NB4 (cell line): Measurements from ENCODE around the gene EVC.
"Not testable (repeated sequence)": the region's sequence is repeated elsewhere in the genome, so short reads cannot be mapped to it uniquely, and the experiment has no call there.

Experiments used
- DNase-seq: peaks from one replicate; pipeline ENCODE4 v3.0.0; 2010; ENCODE audit warnings: low read depth
- H3K4me3 ChIP-seq: one replicate; pipeline ENCODE4 v1.5.1; 2011; ENCODE audit warnings: mild to moderate bottlenecking, low read depth, low read length, moderate library complexity
- MYC ChIP-seq: IDR thresholded peaks from 2 replicates; pipeline ENCODE4 v1.6.1; 2011; ENCODE audit warnings: low read depth, low read length
- POLR2A ChIP-seq: IDR thresholded peaks from 2 replicates; pipeline ENCODE4 v1.6.1; 2011; ENCODE audit warnings: mild to moderate bottlenecking; ENCODE audit not compliant: insufficient read length; ENCODE audit errors: extremely low read depth
- TF ChIP-seq, protein P1 (sequence below): IDR thresholded peaks from 2 replicates; pipeline ENCODE4 v1.6.1; 2011; ENCODE audit warnings: low read depth, low read length
- TF ChIP-seq, protein P2 (sequence below): IDR thresholded peaks from one replicate; pipeline ENCODE4 v1.5.1; 2012; ENCODE audit warnings: low read depth, low read length

Gene EVC

DNA sequence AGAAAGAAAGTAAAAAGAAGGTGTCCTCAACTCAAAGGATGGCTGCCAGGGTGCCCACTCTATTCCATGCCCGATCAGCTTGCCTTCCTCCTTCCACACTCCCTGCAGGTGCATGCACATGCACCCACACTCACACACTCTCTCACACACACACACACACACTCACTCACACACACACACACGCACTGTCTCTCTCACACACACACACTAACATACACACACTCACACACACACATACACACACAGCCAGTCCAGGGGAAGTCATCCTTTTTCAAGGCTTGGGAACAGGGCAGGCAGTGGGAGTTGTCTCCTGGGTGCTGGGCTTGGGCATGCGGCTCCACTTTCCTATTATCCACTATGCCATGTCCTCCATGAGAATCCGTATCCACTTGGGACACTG, 131.5 kb downstream of the EVC start:
- TF ChIP-seq MYC = no peak
- no peak overlapping the region for H3K4me3 ChIP-seq
- DNase-seq = no peak

DNA sequence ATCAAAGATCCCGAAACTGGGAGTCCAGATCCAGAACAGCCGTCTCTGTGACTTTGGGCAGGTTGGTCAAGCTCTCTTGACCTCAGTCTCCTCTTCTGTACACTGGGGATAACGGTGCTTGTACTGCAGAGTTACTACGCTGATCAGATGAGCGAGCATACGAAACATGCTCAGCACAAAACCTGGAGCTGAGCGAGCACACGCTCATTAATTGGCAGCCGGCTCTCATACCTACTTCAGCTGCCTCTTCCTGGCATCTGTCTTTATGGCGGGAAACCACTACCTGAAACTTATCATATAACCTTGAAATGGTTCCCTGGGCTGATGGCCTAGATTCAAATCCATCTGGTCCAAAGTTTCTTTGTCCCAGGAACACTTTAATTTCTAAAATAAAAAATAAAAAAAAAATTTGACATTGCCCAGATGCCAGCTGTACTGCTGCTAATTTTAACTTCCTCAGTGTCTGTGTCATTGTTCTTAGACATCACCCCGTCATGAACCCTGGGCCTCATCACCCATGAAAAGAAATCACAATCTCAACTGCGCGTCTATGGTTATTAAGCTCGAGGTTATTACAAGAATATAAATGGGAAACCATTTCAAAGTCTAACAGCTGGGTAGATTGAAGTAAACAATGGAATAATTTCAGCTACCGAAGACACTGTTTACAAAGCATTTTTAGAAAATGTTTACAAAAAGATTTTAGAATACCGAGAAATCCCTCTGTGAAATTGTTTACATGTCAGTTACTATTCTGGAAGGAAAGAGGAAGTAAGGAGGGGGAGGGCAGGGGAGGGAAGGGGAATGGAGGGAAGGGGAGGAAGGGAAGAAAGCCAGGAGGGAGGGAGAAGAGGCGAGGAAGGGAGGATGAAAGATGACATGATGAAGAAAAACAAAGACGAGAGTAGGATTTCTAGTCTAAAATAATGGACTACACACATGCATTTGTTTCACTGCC, 132.9 kb downstream of the EVC start:
- TF ChIP-seq POLR2A (no peak), MYC (no peak)
- TF ChIP-seq, protein P1, sequence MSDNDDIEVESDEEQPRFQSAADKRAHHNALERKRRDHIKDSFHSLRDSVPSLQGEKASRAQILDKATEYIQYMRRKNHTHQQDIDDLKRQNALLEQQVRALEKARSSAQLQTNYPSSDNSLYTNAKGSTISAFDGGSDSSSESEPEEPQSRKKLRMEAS = no peak

DNA sequence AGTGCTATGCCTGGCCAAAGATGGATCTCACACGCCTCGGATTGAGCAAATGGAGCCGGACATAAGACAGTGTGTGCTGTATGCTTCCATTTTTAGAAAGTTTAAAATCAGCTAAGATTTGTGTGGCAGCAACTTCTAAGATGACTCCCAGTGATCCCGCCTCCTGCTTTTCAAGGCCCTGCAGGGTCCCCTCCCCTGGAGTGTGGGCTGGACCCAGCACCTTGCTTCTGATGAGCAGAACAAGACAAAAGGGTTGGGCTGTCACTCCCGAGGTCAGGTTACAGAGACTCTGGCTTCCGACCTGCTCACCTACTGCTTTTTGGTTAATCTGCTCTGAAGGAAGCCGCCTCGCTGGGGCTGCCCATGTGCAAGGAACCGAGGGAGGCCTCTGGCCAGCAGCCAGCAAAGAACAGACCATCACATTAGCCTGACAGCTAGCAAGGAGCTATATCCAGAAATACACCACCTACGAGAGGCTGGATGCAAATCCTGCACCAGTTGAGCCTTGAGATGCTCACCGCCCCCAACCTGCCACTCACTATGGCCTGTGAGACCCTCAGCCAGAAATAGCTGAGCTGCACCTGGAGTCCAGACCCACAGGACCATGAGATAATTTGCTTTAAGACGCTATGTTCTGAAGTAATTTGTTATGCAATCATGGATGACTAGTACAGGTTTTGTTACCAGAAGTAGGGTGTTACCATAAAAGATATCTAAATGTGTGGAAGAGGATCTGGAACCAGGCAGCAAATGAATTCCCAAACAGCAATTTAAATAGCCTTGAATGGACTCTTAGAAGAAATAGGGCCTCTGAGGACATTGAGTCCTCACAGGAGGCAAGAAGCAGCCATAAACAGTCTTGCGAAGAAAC, 134.3 kb downstream of the EVC start:
- TF ChIP-seq, protein P2, sequence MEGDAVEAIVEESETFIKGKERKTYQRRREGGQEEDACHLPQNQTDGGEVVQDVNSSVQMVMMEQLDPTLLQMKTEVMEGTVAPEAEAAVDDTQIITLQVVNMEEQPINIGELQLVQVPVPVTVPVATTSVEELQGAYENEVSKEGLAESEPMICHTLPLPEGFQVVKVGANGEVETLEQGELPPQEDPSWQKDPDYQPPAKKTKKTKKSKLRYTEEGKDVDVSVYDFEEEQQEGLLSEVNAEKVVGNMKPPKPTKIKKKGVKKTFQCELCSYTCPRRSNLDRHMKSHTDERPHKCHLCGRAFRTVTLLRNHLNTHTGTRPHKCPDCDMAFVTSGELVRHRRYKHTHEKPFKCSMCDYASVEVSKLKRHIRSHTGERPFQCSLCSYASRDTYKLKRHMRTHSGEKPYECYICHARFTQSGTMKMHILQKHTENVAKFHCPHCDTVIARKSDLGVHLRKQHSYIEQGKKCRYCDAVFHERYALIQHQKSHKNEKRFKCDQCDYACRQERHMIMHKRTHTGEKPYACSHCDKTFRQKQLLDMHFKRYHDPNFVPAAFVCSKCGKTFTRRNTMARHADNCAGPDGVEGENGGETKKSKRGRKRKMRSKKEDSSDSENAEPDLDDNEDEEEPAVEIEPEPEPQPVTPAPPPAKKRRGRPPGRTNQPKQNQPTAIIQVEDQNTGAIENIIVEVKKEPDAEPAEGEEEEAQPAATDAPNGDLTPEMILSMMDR = no peak
- TF ChIP-seq MYC (no peak), POLR2A (no peak)
- TF ChIP-seq, protein P1 = no peak
- no peak for DNase-seq

More for the DNA sequence above, 132.9 kb downstream of the EVC start:
- H3K4me3 ChIP-seq = no peak overlapping the region
- peak; percentile 35 for DNase-seq

DNA sequence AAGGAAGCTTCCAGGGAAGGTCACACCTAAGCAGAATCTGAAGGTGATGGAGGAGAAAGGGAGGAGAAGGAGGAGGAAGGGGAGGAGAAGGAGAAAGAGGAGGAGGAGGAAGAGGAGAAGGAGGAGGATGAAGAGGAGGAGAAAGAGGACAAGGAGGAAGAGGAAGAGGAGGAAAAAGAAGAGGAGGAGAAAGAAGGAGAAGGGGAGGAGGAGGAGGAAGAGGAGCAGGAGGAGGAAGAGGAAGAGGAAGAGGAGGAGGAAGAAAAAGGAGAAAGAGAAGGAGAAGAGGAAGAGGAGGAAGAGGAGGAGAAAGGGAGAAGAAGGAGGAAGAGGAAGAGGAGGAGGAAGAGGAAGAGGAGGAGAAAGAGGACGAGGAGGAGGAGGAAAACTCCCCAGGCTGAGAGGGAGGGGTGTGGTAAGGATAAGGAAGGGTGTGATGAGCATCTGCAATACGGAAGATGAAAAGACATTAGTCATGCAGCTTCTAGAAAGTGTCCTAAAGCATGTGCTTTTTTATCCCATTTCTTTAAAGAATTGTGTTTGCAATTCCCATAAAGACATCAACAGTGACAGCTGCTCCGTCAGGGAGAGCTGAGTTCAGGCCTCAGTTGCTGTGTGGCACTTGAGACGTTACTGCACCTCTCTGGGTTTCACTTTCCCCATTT, 140.8 kb downstream of the EVC start:
- TF ChIP-seq POLR2A (no peak), MYC (no peak)
- TF ChIP-seq, protein P2 = no peak
- TF ChIP-seq, protein P1 = no peak
- DNase-seq = no peak
- no peak overlapping the region for H3K4me3 ChIP-seq

More for the DNA sequence above, 134.3 kb downstream of the EVC start:
- no peak overlapping the region for H3K4me3 ChIP-seq

DNA sequence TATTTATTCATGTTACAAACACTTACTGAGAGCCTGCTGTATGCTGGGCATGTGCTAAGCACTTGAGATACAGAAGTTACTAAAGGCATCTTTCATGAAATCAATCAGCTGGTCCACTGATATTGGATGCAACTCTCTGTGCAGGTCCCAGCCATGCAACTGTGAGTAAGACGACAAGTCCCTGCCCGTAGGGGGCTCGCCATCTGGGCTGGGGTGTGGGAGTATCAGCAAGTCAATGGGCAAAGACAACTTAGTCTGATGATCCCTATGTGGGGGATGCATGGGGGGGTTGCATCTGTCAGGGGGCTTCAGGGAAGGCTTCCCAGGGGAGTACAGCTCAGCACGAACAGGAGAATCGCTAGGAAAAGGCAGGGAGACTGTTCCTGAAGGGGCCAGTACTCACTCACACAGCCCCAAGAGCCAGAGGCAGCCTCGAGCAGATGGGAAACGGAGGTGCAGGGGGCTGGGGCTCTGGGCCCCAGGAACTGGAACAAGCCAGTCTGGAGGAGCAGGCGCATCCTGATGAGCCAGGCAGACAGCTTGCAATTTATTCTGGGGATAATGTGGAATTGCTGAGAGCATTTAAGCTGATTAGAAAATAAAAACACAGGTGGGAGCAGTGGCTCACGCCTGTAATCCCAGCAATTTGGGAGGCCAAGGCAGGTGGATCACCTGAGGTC, 141.7 kb downstream of the EVC start:
- TF ChIP-seq MYC (no peak), POLR2A (no peak)
- TF ChIP-seq, protein P1 = no peak
- TF ChIP-seq, protein P2 = no peak
- DNase-seq = no peak
- H3K4me3 ChIP-seq = no peak overlapping the region

DNA sequence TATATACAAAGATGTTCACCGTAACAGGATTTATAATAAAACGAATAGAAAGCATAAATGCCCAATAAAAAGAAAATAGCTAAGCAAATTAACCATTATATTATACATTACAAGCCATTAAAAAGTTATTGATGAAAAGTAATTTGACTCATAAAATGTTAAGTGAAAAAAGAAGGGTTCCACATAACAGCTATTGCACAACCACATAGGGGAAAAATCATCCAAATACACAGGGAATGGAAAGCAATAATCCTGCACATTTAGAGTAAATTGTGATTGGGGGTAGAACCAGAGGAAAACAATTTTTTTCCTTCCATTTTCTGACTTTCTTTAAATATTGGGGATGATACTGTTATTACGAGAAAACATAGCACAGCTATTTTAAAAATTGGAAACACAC, 143.9 kb downstream of the EVC start:
- no peak overlapping the region for H3K4me3 ChIP-seq
- TF ChIP-seq, protein P1 = no peak
- TF ChIP-seq POLR2A (no peak), MYC (no peak)
- TF ChIP-seq, protein P2 = no peak
- no peak for DNase-seq

DNA sequence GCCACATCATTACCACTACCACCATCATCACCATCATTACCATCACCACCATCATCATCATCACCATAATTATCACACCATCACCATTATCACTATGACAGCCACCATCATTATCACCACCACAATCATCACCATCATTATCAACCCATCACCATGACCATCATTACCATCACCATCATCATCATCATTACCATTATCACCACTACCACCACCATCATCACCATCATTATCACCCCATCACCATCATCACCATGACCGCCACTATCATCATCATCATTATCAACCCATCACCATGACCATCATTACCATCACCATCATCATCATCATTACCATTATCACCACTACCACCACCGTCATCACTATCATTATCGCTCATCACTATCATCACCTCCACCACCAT, 145.4 kb downstream of the EVC start:
- not testable (repeated sequence) for DNase-seq, H3K4me3 ChIP-seq
